GM12878 (cell line): ENCODE measurements around the gene HCN4. TPM values are rescaled to one million over a fixed set of nuclear protein-coding genes. Genes with fewer than 3 reads are reported as not detected.
A peak's percentile ranks its signal among the peaks of the same experiment; 100 is the strongest.

ENCODE experiments used
- ATAC-seq: fragments of 200-7000 bp; cut with Tn5 transposase; 3 replicates; pipeline ENCODE4 v1.9.1; 2020; ENCODE audit warnings: mild to moderate bottlenecking, moderate library complexity
- BruUV-seq: library from RNA; stranded (reverse); fragments of 400-500 nt; replicated peaks from 2 replicates; lab custom pipeline; 2021; lab: Mats Ljungman, UMichigan
- CTCF ChIA-PET: fragments of 300-600 bp; sonication (Branson Sonifier 250); formaldehyde crosslinking; extraction: SDS; loops from one replicate; lab custom pipeline; 2021; ENCODE audit warnings: inconsistent platforms; lab: Yijun Ruan, JAX
- POLR2A ChIA-PET: fragments of 350-600 bp; formaldehyde crosslinking; extraction: SDS; loops from one replicate; lab custom pipeline; 2021; ENCODE audit warnings: inconsistent platforms; lab: Charles Lee
- RAD21 ChIA-PET: fragments of 300-600 bp; sonication (Branson Sonifier 250); formaldehyde crosslinking; loops from one replicate; lab custom pipeline; 2023; ENCODE audit warnings: antibody characterized with exemption; ENCODE audit not compliant: unreplicated experiment; lab: Charles Lee
- SMC1A ChIA-PET: fragments of 300-600 bp; sonication (Branson Sonifier 250); formaldehyde crosslinking; loops from one replicate; lab custom pipeline; 2023; ENCODE audit not compliant: unreplicated experiment, uncharacterized antibody; lab: Charles Lee
- DNase-seq: peaks from one replicate; pipeline ENCODE4 v3.0.0-alpha.2; 2011; ENCODE audit warnings: low read depth, low spot score
- FAIRE-seq: peaks from 3 replicates; lab custom pipeline; 2011; peaks lifted over from hg19 to GRCh38; lab: Jason Lieb, UNC
- H2AFZ ChIP-seq: 2 replicates; pipeline ENCODE4 v1.6.0; 2011; ENCODE audit warnings: low read depth, low read length, control low read depth; ENCODE audit not compliant: control insufficient read depth
- H3K27ac ChIP-seq: 2 replicates; pipeline ENCODE4 v1.5.1; 2011; ENCODE audit warnings: control low read depth; ENCODE audit not compliant: control insufficient read depth, insufficient read depth
- H3K27me3 ChIP-seq, 2 experiments: replicated peaks in 1 of 2; 2 replicates each; pipeline versions ENCODE4 v1.6.0 to v1.6.1; 2011; ENCODE audit warnings: low read length in 1 of 2; ENCODE audit not compliant: control insufficient read depth in 2 of 2, insufficient read depth in 2 of 2
- H3K36me3 ChIP-seq, 2 experiments: 2 replicates each; pipeline ENCODE4 v1.5.1; 2011; ENCODE audit warnings: low read length in 1 of 2; ENCODE audit not compliant: control insufficient read depth in 2 of 2, insufficient read depth in 2 of 2
- H3K4me1 ChIP-seq: 2 replicates; pipeline ENCODE4 v1.6.1; 2011; ENCODE audit warnings: mild to moderate bottlenecking, low read length, moderate library complexity, mixed read lengths; ENCODE audit not compliant: control insufficient read depth, insufficient read depth
- H3K4me2 ChIP-seq: 2 replicates; pipeline ENCODE4 v1.6.0; 2011; ENCODE audit warnings: control low read depth; ENCODE audit not compliant: control insufficient read depth, insufficient read depth
- H3K4me3 ChIP-seq: fragments of 200-600 bp; sonication (generic); 2 replicates; pipeline ENCODE4 v1.5.1; 2016
- H3K79me2 ChIP-seq: 2 replicates; pipeline ENCODE4 v1.6.0; 2011; ENCODE audit warnings: low read length; ENCODE audit not compliant: control insufficient read depth, insufficient read depth
- H3K9ac ChIP-seq: 2 replicates; pipeline ENCODE4 v1.8.0; 2011; ENCODE audit warnings: low read length, control low read depth, mixed read lengths; ENCODE audit not compliant: control insufficient read depth, insufficient read depth
- H3K9me3 ChIP-seq: replicated peaks from 3 replicates; pipeline ENCODE4 v1.5.1; 2011; ENCODE audit warnings: mild to moderate bottlenecking, low read length; ENCODE audit not compliant: control insufficient read depth, insufficient read depth
- H4K20me1 ChIP-seq: 2 replicates; pipeline ENCODE4 v1.6.0; 2011; ENCODE audit not compliant: control insufficient read depth, insufficient read depth
- E2F4 ChIP-seq: IDR thresholded peaks from 2 replicates; pipeline ENCODE4 v1.6.1; 2012; ENCODE audit warnings: low read depth, low read length, improper control_type of control experiment
- GABPA ChIP-seq: IDR thresholded peaks from 2 replicates; pipeline ENCODE4 v1.6.1; 2014; ENCODE audit warnings: antibody characterized with exemption, low read depth, mild to moderate bottlenecking, inconsistent platforms
- KAT2A ChIP-seq: conservative IDR thresholded peaks from 2 replicates; pipeline ENCODE4 v1.6.1; 2011; ENCODE audit warnings: low read depth, low read length; ENCODE audit not compliant: control insufficient read depth
- RAD21 ChIP-seq: IDR thresholded peaks from 2 replicates; pipeline ENCODE4 v1.6.1; 2011; ENCODE audit warnings: mild to moderate bottlenecking, low read depth, low read length, moderate library complexity; ENCODE audit not compliant: insufficient read depth
- SMC3 ChIP-seq: IDR thresholded peaks from 2 replicates; pipeline ENCODE4 v1.6.1; 2011; ENCODE audit warnings: low read length, improper control_type of control experiment, borderline replicate concordance
- ZNF217 ChIP-seq: fragments of 450-650 bp; IDR thresholded peaks from 2 replicates; pipeline ENCODE4 v1.6.1; 2017; ENCODE audit warnings: antibody characterized with exemption, mild to moderate bottlenecking
- WGBS: methylation state at CpG from one replicate; pipeline ENCODE4 v1.1.6; 2016; ENCODE audit warnings: low lambda C conversion rate; ENCODE audit not compliant: insufficient replicate concordance, insufficient coverage; ENCODE audit errors: missing lambda C conversion rate; 5-methylcytosine and 5-hydroxymethylcytosine counted together
- in situ Hi-C: fragments of 300-500 bp; cut with MboI; formaldehyde crosslinking; loops from 9 replicates; pipeline ENCODE4 v1.14.3; 2018; ENCODE audit warnings: mixed read lengths
- intact Hi-C: fragments of 100-400 bp; cut with micrococcal nuclease; formaldehyde crosslinking; loops from one replicate; pipeline ENCODE4 v1.14.2; 2022; ENCODE audit not compliant: unreplicated experiment
- polyA plus RNA-seq, 11 experiments: library from polyadenylated mRNA; depleted of rRNA in 4 of 11; unstranded in 6 of 11; stranded (reverse) in 5 of 11; fragments of >200 nt; fragmentation: Nextera tagmentation in 4 of 11; fragmentation: Illumina TruSeq in 1 of 11; extraction: Ambion mirVana in 4 of 11; extraction: Trizol in 1 of 11; gene quantifications; 1 replicate in 1 of 11; 2 replicates in 10 of 11; pipeline versions ENCODE4 v1.2.1 to v1.2.3, GENCODE V29; 2011 to 2016; ENCODE audit warnings: inconsistent platforms in 2 of 11, missing spikeins in 2 of 11, low read depth in 1 of 11
- total RNA-seq, 4 experiments: library from RNA; depleted of rRNA in 3 of 4; stranded (reverse); fragments of >200 nt in 3 of 4; fragmentation: Illumina TruSeq in 1 of 4; extraction: Trizol in 1 of 4; gene quantifications; 2 replicates each; pipeline versions ENCODE4 v1.2.1 to v1.2.3, GENCODE V29; 2013 to 2021
- TF ChIP-seq, protein P1 (sequence below), 3 experiments: IDR thresholded peaks in 2 of 3; conservative IDR thresholded peaks in 1 of 3; 2 replicates each; pipeline ENCODE4 v1.5.1; 2011; ENCODE audit warnings: low read depth in 3 of 3, low read length in 3 of 3, mild to moderate bottlenecking in 3 of 3, control low read depth in 2 of 3, moderate library complexity in 2 of 3, inconsistent platforms in 1 of 3, mixed read lengths in 1 of 3; ENCODE audit not compliant: control insufficient read depth in 2 of 3, insufficient read depth in 1 of 3; ENCODE audit errors: extremely low read depth in 1 of 3
- TF ChIP-seq, protein P2 (sequence below): fragments of 450-650 bp; IDR thresholded peaks from 2 replicates; pipeline ENCODE4 v1.6.1; 2016; ENCODE audit warnings: mild to moderate bottlenecking

The HCN4 gene
- total and polyA plus RNA-seq, 10 of the 15 experiments (the other 5 are each of a cell fraction or from before 2014, with no cell fraction given): 0.03 to 0.10 TPM; not detected in 8

- H2AFZ ChIP-seq: no peak overlapping the region
- CTCF ChIA-PET: interaction anchor here (0.6 to 8.5 kb wide), 7 partner anchors 11 to 676 kb away, joined by 3 to 78 read pairs (median 4); no protein-coding TSS in a partner anchor
- BruUV-seq: no TSS peak
- no peak overlapping the region for H3K4me2 ChIP-seq
- no peaks in the 10 kb centered on the region for H4K20me1 ChIP-seq
- in situ Hi-C loops: no loop called here
- SMC1A ChIA-PET: interaction anchor here (1.1 to 3.0 kb wide), 2 partner anchors 10 to 34 kb away, joined by 4 to 27 read pairs; no protein-coding TSS in a partner anchor
- H3K27ac ChIP-seq: no peak overlapping the region
- ATAC-seq: no peak
- H3K4me3 ChIP-seq: no peak overlapping the region
- POLR2A ChIA-PET: no interaction called here
- intact Hi-C loops: no loop called here
- H3K79me2 ChIP-seq: no peaks in the 10 kb centered on the region
- DNase-seq: no peak
- FAIRE-seq: no peak
- H3K9me3 ChIP-seq: no peaks in the 10 kb centered on the region
- H3K9ac ChIP-seq: no peak overlapping the region
- TF ChIP-seq E2F4: no peak
- no peaks in the 10 kb centered on the region for H3K36me3 ChIP-seq
- no peaks in the 10 kb centered on the region for H3K27me3 ChIP-seq
- RAD21 ChIA-PET: interaction anchor here (1.0 to 3.8 kb wide), 2 partner anchors 34 to 429 kb away, joined by 3 to 29 read pairs; no protein-coding TSS in a partner anchor
- H3K4me1 ChIP-seq: no peaks in the 10 kb centered on the region
These were observed 92.9 kb downstream of the HCN4 start for GRCh38 chr15:73275862-73276261.

- H3K27me3 ChIP-seq: no peaks in the 10 kb centered on the region
- ChIA-PET RAD21 (interaction anchor here (1.1 to 3.8 kb wide), 3 partner anchors 31 to 551 kb away, joined by 3 to 29 read pairs (median 5); no protein-coding TSS in a partner anchor), POLR2A (no interaction called here), SMC1A (interaction anchor here (1.7 to 3.0 kb wide), 4 partner anchors 10 to 551 kb away, joined by 5 to 27 read pairs (median 6); no protein-coding TSS in a partner anchor), CTCF (interaction anchor here (0.6 to 8.5 kb wide), 13 partner anchors 9 to 673 kb away, joined by 3 to 78 read pairs (median 5); no protein-coding TSS in a partner anchor)
- ATAC-seq (peak; percentile 96), DNase-seq (no peak), FAIRE-seq (peak; percentile 80)
- H3K9me3 ChIP-seq: no peaks in the 10 kb centered on the region
- H3K27ac ChIP-seq: no peak overlapping the region
- H3K4me3 ChIP-seq: no peak overlapping the region
- BruUV-seq: no TSS peak
- no peak overlapping the region for H3K4me2 ChIP-seq
- H3K9ac ChIP-seq: no peak overlapping the region
- H2AFZ ChIP-seq: no peak overlapping the region
- no peaks in the 10 kb centered on the region for H3K36me3 ChIP-seq
- no peaks in the 10 kb centered on the region for H3K79me2 ChIP-seq
- no peaks in the 10 kb centered on the region for H3K4me1 ChIP-seq
- 21% methylated on average over 5 of the region's 5 CpGs for WGBS
- in situ Hi-C loops: no loop called here
- H4K20me1 ChIP-seq: no peaks in the 10 kb centered on the region
- intact Hi-C loops: loop anchor here (1.0 kb wide), 1 partner anchor 32 kb away; no protein-coding TSS in a partner anchor
- TF ChIP-seq ZNF217: no peak
- TF ChIP-seq, protein P1, sequence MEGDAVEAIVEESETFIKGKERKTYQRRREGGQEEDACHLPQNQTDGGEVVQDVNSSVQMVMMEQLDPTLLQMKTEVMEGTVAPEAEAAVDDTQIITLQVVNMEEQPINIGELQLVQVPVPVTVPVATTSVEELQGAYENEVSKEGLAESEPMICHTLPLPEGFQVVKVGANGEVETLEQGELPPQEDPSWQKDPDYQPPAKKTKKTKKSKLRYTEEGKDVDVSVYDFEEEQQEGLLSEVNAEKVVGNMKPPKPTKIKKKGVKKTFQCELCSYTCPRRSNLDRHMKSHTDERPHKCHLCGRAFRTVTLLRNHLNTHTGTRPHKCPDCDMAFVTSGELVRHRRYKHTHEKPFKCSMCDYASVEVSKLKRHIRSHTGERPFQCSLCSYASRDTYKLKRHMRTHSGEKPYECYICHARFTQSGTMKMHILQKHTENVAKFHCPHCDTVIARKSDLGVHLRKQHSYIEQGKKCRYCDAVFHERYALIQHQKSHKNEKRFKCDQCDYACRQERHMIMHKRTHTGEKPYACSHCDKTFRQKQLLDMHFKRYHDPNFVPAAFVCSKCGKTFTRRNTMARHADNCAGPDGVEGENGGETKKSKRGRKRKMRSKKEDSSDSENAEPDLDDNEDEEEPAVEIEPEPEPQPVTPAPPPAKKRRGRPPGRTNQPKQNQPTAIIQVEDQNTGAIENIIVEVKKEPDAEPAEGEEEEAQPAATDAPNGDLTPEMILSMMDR (IDR thresholded peaks at IDR 0.05 in 2 of 3, conservative IDR thresholded peaks at IDR 0.05 in 1 of 3; ENCODE audit: control insufficient read depth in 2 of 3, extremely low read depth in 1 of 3, insufficient read depth in 1 of 3, low read depth in 3 of 3, low read length in 3 of 3): peak; percentile 60 to 79 (median 66)
- TF ChIP-seq, protein P2, sequence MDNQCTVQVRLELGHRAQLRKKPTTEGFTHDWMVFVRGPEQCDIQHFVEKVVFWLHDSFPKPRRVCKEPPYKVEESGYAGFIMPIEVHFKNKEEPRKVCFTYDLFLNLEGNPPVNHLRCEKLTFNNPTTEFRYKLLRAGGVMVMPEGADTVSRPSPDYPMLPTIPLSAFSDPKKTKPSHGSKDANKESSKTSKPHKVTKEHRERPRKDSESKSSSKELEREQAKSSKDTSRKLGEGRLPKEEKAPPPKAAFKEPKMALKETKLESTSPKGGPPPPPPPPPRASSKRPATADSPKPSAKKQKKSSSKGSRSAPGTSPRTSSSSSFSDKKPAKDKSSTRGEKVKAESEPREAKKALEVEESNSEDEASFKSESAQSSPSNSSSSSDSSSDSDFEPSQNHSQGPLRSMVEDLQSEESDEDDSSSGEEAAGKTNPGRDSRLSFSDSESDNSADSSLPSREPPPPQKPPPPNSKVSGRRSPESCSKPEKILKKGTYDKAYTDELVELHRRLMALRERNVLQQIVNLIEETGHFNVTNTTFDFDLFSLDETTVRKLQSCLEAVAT: no peak
- peak; percentile 63 for TF ChIP-seq RAD21
- TF ChIP-seq GABPA: no peak
- peak; percentile 76 for TF ChIP-seq SMC3
- TF ChIP-seq KAT2A: no peak
These were observed 95.4 kb downstream of the HCN4 start for GRCh38 chr15:73273181-73274002.
